SKM-1 (cell line): ENCODE measurements around the gene OR2B6.

Experiments used
- DNase-seq: peaks from one replicate; lab custom pipeline; 2025; ENCODE audit not compliant: unreplicated experiment; lab: John Stamatoyannopoulos, UW

OR2B6 gene

GRCh38 chr6:27994616-27995015, 37.6 kb downstream of the OR2B6 start:
- no peak for DNase-seq

GRCh38 chr6:28000351-28001045, 43.5 kb downstream of the OR2B6 start:
- DNase-seq: no peak

GRCh38 chr6:28001351-28001750, 44.3 kb downstream of the OR2B6 start:
- DNase-seq: no peak

- no peak for DNase-seq
Measured at GRCh38 chr6:28001751-28002150, 44.7 kb downstream of the OR2B6 start.

- no peak for DNase-seq
Measured at GRCh38 chr6:28002161-28002560, 45.1 kb downstream of the OR2B6 start.

DNA sequence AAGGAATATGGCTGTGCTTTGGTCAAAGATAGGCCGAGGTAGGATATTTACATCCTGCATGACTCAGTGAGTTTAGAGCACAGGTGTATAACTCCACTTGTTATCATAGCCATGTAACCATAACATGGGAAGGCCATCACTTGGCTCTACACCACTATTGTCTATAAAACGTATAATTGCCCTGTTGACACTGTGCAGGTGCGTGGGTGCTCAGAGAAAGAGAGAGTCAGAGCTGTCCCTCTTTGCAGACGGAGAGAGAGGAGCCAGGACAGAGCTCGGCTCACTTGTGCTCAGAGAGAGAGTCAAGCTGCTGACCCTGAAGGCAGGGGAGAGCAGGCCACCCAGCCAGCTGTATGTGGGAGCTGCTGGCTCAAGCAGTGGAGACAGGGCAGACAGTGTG, 46.0 kb downstream of the OR2B6 start:
- no peak for DNase-seq

- no peak for DNase-seq
Measured at GRCh38 chr6:28003661-28004060, 46.6 kb downstream of the OR2B6 start.

GRCh38 chr6:28004350-28005151, 47.5 kb downstream of the OR2B6 start:
- DNase-seq: no peak

DNA sequence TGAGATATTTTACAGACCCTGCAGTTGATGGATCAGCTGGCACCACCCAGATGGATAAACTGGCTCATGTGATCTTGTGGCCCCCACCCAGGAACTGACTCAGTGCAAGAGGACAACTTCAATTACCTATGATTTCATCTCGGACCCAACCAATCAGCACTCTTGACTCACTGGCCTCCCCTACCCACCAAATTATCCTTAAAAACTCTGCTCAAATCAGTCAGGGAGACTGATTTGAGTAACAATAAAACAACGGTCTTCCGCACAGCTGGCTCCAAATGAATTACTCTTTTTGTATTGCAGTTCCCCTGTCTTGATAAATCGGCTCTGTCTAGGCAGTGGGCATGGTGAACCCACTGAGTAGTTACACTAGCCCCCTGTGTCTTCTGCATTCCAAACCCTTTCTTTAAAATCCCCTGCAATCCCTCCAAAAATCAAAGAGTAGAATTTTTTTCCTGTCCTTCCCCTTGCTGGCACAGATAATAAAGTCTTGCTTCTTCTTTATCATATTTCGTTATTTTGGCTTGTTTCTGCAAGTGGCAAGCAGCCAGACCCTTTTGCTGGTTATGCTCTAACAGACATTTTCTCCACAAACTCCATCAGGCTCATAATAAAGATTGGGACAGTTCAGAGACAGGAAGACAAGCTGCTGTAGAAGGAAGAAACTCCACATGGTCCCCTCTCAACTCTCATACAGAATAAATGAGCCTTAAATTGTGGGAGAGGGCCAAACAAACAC, 48.3 kb downstream of the OR2B6 start:
- no peak for DNase-seq

GRCh38 chr6:28005975-28006374, 48.9 kb downstream of the OR2B6 start:
- DNase-seq: no peak
